GM23338 (cell line): ENCODE data around the gene CSRNP3. TPM values are rescaled to one million over a fixed set of nuclear protein-coding genes. Genes with fewer than 3 reads are reported as not detected.

Source experiments
- ATAC-seq: fragments of 200-7000 bp; cut with Tn5 transposase; 3 replicates; pipeline ENCODE4 v1.9.1; 2020
- DNase-seq: peaks from one replicate; pipeline ENCODE4 v3.0.0-alpha.2; 2015; ENCODE audit warnings: low spot score
- H2AFZ ChIP-seq: fragments of 200-600 bp; sonication (generic); 2 replicates; pipeline ENCODE4 v1.8.0; 2016; ENCODE audit warnings: antibody characterized with exemption, mild to moderate bottlenecking, moderate library complexity
- H3F3A ChIP-seq: fragments of 200-600 bp; sonication (generic); replicated peaks from 2 replicates; pipeline ENCODE4 v1.8.0; 2017; ENCODE audit warnings: antibody characterized with exemption, mixed run types, low read depth
- H3K27ac ChIP-seq: fragments of 200-600 bp; sonication (generic); 2 replicates; pipeline ENCODE4 v1.6.1; 2016; ENCODE audit warnings: low read depth
- H3K27me3 ChIP-seq: fragments of 200-600 bp; sonication (generic); 2 replicates; pipeline ENCODE4 v1.8.0; 2016; ENCODE audit warnings: mild to moderate bottlenecking, mixed run types, moderate library complexity; ENCODE audit not compliant: insufficient read depth
- H3K36me3 ChIP-seq: fragments of 200-600 bp; sonication (generic); 2 replicates; pipeline ENCODE4 v1.8.0; 2016; ENCODE audit warnings: mild to moderate bottlenecking; ENCODE audit not compliant: insufficient read depth
- H3K4me1 ChIP-seq: fragments of 200-600 bp; sonication (generic); 2 replicates; pipeline ENCODE4 v1.8.0; 2016; ENCODE audit warnings: mild to moderate bottlenecking, moderate library complexity; ENCODE audit not compliant: insufficient read depth
- H3K4me2 ChIP-seq: fragments of 200-600 bp; sonication (generic); 2 replicates; pipeline ENCODE4 v1.7.1; 2017; ENCODE audit warnings: mixed run types
- H3K4me3 ChIP-seq: fragments of 200-600 bp; sonication (generic); 2 replicates; pipeline ENCODE4 v1.6.1; 2016; ENCODE audit warnings: mixed run types
- H3K79me2 ChIP-seq: fragments of 200-600 bp; sonication (generic); replicated peaks from 2 replicates; pipeline ENCODE4 v1.8.0; 2017; ENCODE audit warnings: mild to moderate bottlenecking; ENCODE audit not compliant: insufficient read depth
- H3K9me2 ChIP-seq: fragments of 200-600 bp; sonication (generic); 2 replicates; pipeline ENCODE4 v1.8.0; 2017; ENCODE audit not compliant: insufficient read depth
- H4K20me1 ChIP-seq: fragments of 200-600 bp; sonication (generic); replicated peaks from 2 replicates; pipeline ENCODE4 v1.8.0; 2017; ENCODE audit warnings: mild to moderate bottlenecking; ENCODE audit not compliant: insufficient read depth
- H3K27ac Mint-ChIP-seq: 2 replicates; pipeline ENCODE4 v1.8.0; 2020; ENCODE audit warnings: inconsistent platforms, mild to moderate bottlenecking, moderate library complexity, mixed read lengths
- H3K27me3 Mint-ChIP-seq: 3 replicates; pipeline ENCODE4 v1.8.0; 2022; ENCODE audit warnings: low read depth, mild to moderate bottlenecking, moderate library complexity, mixed read lengths, inconsistent platforms; ENCODE audit not compliant: insufficient read depth, poor library complexity
- H3K36me3 Mint-ChIP-seq: 3 replicates; pipeline ENCODE4 v1.8.0; 2021; ENCODE audit warnings: low read depth, mild to moderate bottlenecking, inconsistent platforms, moderate library complexity, mixed read lengths
- H3K4me1 Mint-ChIP-seq: 3 replicates; pipeline ENCODE4 v1.8.0; 2020; ENCODE audit warnings: mild to moderate bottlenecking, inconsistent platforms, mixed read lengths
- H3K4me3 Mint-ChIP-seq: 3 replicates; pipeline ENCODE4 v1.8.0; 2021; ENCODE audit warnings: moderate library complexity, mild to moderate bottlenecking, inconsistent platforms, mixed read lengths
- H3K9me3 Mint-ChIP-seq: 3 replicates; pipeline ENCODE4 v1.8.0; 2020; ENCODE audit warnings: moderate library complexity, mild to moderate bottlenecking, inconsistent platforms, mixed read lengths
- CTCF ChIP-seq, 2 experiments: fragments of 200-600 bp in 1 of 2; sonication (generic) in 1 of 2; conservative IDR thresholded peaks; 2 replicates each; pipeline versions ENCODE4 v1.5.1 to v1.6.1; 2016 to 2017; ENCODE audit warnings: antibody characterized with exemption in 2 of 2, low read depth in 2 of 2, mild to moderate bottlenecking in 2 of 2, moderate library complexity in 1 of 2
- EZH2 ChIP-seq: fragments of 200-600 bp; sonication (generic); IDR thresholded peaks from one replicate; pipeline ENCODE4 v1.8.0; 2017; ENCODE audit warnings: antibody characterized with exemption, mild to moderate bottlenecking, low read depth; ENCODE audit not compliant: unreplicated experiment
- EZH2phosphoT487 ChIP-seq: fragments of 200-600 bp; sonication (generic); IDR thresholded peaks from one replicate; pipeline ENCODE4 v1.8.1; 2018; ENCODE audit warnings: antibody characterized with exemption; ENCODE audit not compliant: unreplicated experiment
- NANOG ChIP-seq: IDR thresholded peaks from 2 replicates; pipeline ENCODE4 v1.6.1; 2016; ENCODE audit warnings: antibody characterized with exemption, borderline replicate concordance
- ZNF114 ChIP-seq: fragments of 250-450 bp; sonication (Bioruptor Pico); IDR thresholded peaks from 2 replicates; pipeline ENCODE4 v1.5.0; 2020; ENCODE audit warnings: mild to moderate bottlenecking, moderate library complexity
- ZNF462 ChIP-seq: fragments of 250-450 bp; sonication (Bioruptor Pico); IDR thresholded peaks from 2 replicates; pipeline ENCODE4 v1.5.0; 2020; ENCODE audit warnings: mild to moderate bottlenecking, moderate library complexity
- polyA plus RNA-seq: library from polyadenylated mRNA; unstranded; fragments of >200 nt; fragmentation: Nextera tagmentation; extraction: Ambion mirVana; gene quantifications from 2 replicates; pipeline ENCODE4 v1.2.1, GENCODE V29; 2016
- total RNA-seq: library from RNA; depleted of rRNA; stranded (reverse); fragments of >200 nt; shearing (Covaris generic); gene quantifications from 2 replicates; pipeline ENCODE4 v1.2.3, GENCODE V29; 2014

Gene CSRNP3
- total and polyA plus RNA-seq, 2 experiments from 2014 or later = 3.8 to 6.8 TPM

- no peak for TF ChIP-seq ZNF462 (CRISPR knock-in tag)
- TF ChIP-seq EZH2phosphoT487 = no peak
Measured at GRCh38 chr2:165584126-165584654, 114.7 kb downstream of the CSRNP3 start (continued).

- Mint-ChIP-seq H3K9me3 (peaks cover 8% of the 10 kb centered on the region), H3K36me3 (peaks cover 8% of the 10 kb centered on the region), H3K4me3 (no peak overlapping the region), H3K4me1 (peaks cover 11% of the 10 kb centered on the region), H3K27ac (no peak overlapping the region), H3K27me3 (no peaks in the 10 kb centered on the region)
- Histone ChIP-seq H3K36me3 (peaks cover 4% of the 10 kb centered on the region), H2AFZ (no peak overlapping the region), H4K20me1 (no peaks in the 10 kb centered on the region), H3K79me2 (no peaks in the 10 kb centered on the region), H3K4me1 (peaks cover 5% of the 10 kb centered on the region), H3K4me3 (no peak overlapping the region), H3K27me3 (no peaks in the 10 kb centered on the region), H3F3A (no peaks in the 10 kb centered on the region), H3K4me2 (no peak overlapping the region), H3K27ac (no peak overlapping the region), H3K9me2 (no peaks in the 10 kb centered on the region)
- DNase-seq (no peak), ATAC-seq (no peak)
- no peak for TF ChIP-seq ZNF114 (CRISPR knock-in tag)
- no peak for TF ChIP-seq EZH2
- TF ChIP-seq CTCF (conservative IDR thresholded peaks at IDR 0.05; ENCODE audit: low read depth in 2 of 2) = no peak
- no peak for TF ChIP-seq ZNF462 (CRISPR knock-in tag)
- no peak for TF ChIP-seq NANOG
Measured at GRCh38 chr2:165586019-165586418, 116.5 kb downstream of the CSRNP3 start.
